GM23338 (cell line): Measurements from ENCODE around the gene KCNMB2.

Source experiments
- CREB1 ChIP-seq: fragments of 250-450 bp; sonication (Bioruptor Pico); IDR thresholded peaks from 2 replicates; pipeline ENCODE4 v1.5.0; 2020; ENCODE audit warnings: low read depth, mild to moderate bottlenecking, moderate library complexity
- CTCF ChIP-seq, 2 experiments: fragments of 200-600 bp in 1 of 2; sonication (generic) in 1 of 2; conservative IDR thresholded peaks; 2 replicates each; pipeline versions ENCODE4 v1.5.1 to v1.6.1; 2016 to 2017; ENCODE audit warnings: antibody characterized with exemption in 2 of 2, low read depth in 2 of 2, mild to moderate bottlenecking in 2 of 2, moderate library complexity in 1 of 2
- ETS1 ChIP-seq: IDR thresholded peaks from 2 replicates; pipeline ENCODE4 v1.6.1; 2016; ENCODE audit warnings: antibody characterized with exemption
- EZH2 ChIP-seq: fragments of 200-600 bp; sonication (generic); IDR thresholded peaks from one replicate; pipeline ENCODE4 v1.8.0; 2017; ENCODE audit warnings: antibody characterized with exemption, mild to moderate bottlenecking, low read depth; ENCODE audit not compliant: unreplicated experiment
- EZH2phosphoT487 ChIP-seq: fragments of 200-600 bp; sonication (generic); IDR thresholded peaks from one replicate; pipeline ENCODE4 v1.8.1; 2018; ENCODE audit warnings: antibody characterized with exemption; ENCODE audit not compliant: unreplicated experiment
- JUNB ChIP-seq: IDR thresholded peaks from one replicate; pipeline ENCODE4 v1.6.1; 2016; ENCODE audit warnings: antibody characterized with exemption; ENCODE audit not compliant: unreplicated experiment
- POLR2AphosphoS5 ChIP-seq: IDR thresholded peaks from 2 replicates; pipeline ENCODE4 v1.6.1; 2016; ENCODE audit warnings: antibody characterized with exemption, low read depth
- REST ChIP-seq: IDR thresholded peaks from one replicate; pipeline ENCODE4 v1.6.1; 2018; ENCODE audit warnings: antibody characterized with exemption; ENCODE audit not compliant: unreplicated experiment
- STAT1 ChIP-seq: IDR thresholded peaks from one replicate; pipeline ENCODE4 v1.6.1; 2016; ENCODE audit warnings: antibody characterized with exemption; ENCODE audit not compliant: unreplicated experiment
- ZNF114 ChIP-seq: fragments of 250-450 bp; sonication (Bioruptor Pico); IDR thresholded peaks from 2 replicates; pipeline ENCODE4 v1.5.0; 2020; ENCODE audit warnings: mild to moderate bottlenecking, moderate library complexity
- ZNF462 ChIP-seq: fragments of 250-450 bp; sonication (Bioruptor Pico); IDR thresholded peaks from 2 replicates; pipeline ENCODE4 v1.5.0; 2020; ENCODE audit warnings: mild to moderate bottlenecking, moderate library complexity

GRCh38 chr3:178560759-178561158 lies 24.5 kb downstream of the KCNMB2 start:
- TF ChIP-seq EZH2 (no peak), CTCF (conservative IDR thresholded peaks at IDR 0.05; ENCODE audit: low read depth in 2 of 2) (no peak), POLR2AphosphoS5 (no peak), REST (no peak), EZH2phosphoT487 (no peak), CREB1 (CRISPR knock-in tag) (no peak), JUNB (no peak), STAT1 (no peak), ZNF114 (CRISPR knock-in tag) (no peak), ETS1 (no peak), ZNF462 (no peak)
